ENCODE data around the gene FAT4. TPM values are rescaled to one million over a fixed set of nuclear protein-coding genes. Genes with fewer than 3 reads are reported as not detected.

FAT4 gene
- total RNA-seq, result 90.4 TPM

DNA sequence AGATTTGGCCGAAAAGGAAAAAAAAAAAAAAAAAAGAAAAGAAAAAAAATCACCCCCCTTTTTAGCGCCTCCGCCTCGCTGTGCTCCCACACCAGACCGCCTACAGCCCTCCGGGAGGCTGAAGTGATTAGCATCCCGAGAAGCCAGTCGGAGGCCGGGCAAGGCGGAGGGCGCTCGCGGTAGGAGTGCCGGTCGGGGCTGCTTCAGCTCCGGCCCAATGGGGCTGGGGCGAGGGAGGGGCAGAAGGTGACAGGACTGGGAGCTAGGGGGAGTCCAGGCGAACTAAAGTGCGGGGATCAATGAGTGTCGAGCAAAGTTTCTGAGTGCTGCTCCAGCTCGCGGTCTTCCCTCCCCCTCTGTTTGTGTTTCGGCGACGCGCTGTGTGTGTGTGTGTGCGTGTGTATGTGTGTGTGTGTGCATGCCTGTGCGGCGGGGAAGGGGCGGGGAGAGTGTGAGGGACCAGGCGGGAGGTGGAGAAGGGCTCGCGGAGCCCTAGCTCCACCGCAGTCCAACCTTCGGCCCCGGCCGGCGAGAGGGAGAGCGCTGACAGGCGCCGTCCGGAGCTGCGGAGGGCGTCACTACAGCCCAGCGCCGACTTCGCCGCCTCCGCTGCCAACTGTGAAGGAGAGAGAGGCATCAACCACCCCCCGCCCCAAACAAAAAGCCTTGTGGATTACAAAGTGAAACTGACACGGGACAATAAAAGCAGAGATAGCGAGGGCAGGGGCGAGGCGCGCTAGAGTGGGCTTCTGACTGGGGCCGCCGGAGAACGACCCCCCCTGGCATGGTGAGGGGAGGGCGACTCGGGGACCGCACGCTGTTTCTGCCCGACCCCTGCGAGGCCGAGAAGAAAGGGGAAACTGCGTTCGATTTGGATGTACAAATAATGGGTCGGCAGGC is at the start of gene FAT4:
TSS of gene FAT4 (plus strand) at position 280 of the 900 bp plus-strand sequence. CDS start 1,457 bp downstream, outside the sequence.

Small RNAs within 50 kb of the gene (small RNA-seq; reads per million reads assigned to genes)
- not detected for gene RF00019 (ENCODE audit: low replicate concordance)
